IPS-18c (cell line): ENCODE data around the gene LDLRAD4.

Experiments used
- H3K4me3 ChIP-seq: 2 replicates; pipeline ENCODE4 v1.7.0; 2013; ENCODE audit warnings: low read depth, mild to moderate bottlenecking, low read length, moderate library complexity; ENCODE audit not compliant: insufficient read depth
- H3K9me3 ChIP-seq: one replicate; pipeline ENCODE4 v1.6.1; 2013; ENCODE audit warnings: mild to moderate bottlenecking, low read length, moderate library complexity; ENCODE audit not compliant: control insufficient read depth, insufficient read depth

LDLRAD4 gene

GRCh38 chr18:13522861-13523660 lies 304.5 kb downstream of the LDLRAD4 start:
- no peaks in the 10 kb centered on the region for H3K9me3 ChIP-seq
- no peak overlapping the region for H3K4me3 ChIP-seq

- no peak overlapping the region for H3K4me3 ChIP-seq
Observed at GRCh38 chr18:13524054-13524453, 305.5 kb downstream of the LDLRAD4 start.

GRCh38 chr18:13524811-13525210 lies 306.3 kb downstream of the LDLRAD4 start:
- Histone ChIP-seq H3K9me3 (no peaks in the 10 kb centered on the region), H3K4me3 (no peak overlapping the region)

More at GRCh38 chr18:13524054-13524453, 305.5 kb downstream of the LDLRAD4 start:
- no peaks in the 10 kb centered on the region for H3K9me3 ChIP-seq

GRCh38 chr18:13525381-13526029 lies 306.9 kb downstream of the LDLRAD4 start:
- Histone ChIP-seq H3K4me3 (no peak overlapping the region), H3K9me3 (no peaks in the 10 kb centered on the region)

GRCh38 chr18:13526519-13526918 lies 308.0 kb downstream of the LDLRAD4 start:
- H3K4me3 ChIP-seq = no peak overlapping the region
- no peaks in the 10 kb centered on the region for H3K9me3 ChIP-seq

GRCh38 chr18:13527256-13527655 lies 308.7 kb downstream of the LDLRAD4 start:
- Histone ChIP-seq H3K4me3 (no peak overlapping the region), H3K9me3 (no peaks in the 10 kb centered on the region)

GRCh38 chr18:13527730-13528129 lies 309.2 kb downstream of the LDLRAD4 start:
- Histone ChIP-seq H3K4me3 (no peak overlapping the region), H3K9me3 (no peaks in the 10 kb centered on the region)

GRCh38 chr18:13528739-13529392 lies 310.3 kb downstream of the LDLRAD4 start:
- Histone ChIP-seq H3K9me3 (no peaks in the 10 kb centered on the region), H3K4me3 (no peak overlapping the region)

- no peak overlapping the region for H3K4me3 ChIP-seq
- H3K9me3 ChIP-seq = no peaks in the 10 kb centered on the region
Observed at GRCh38 chr18:13530033-13530878, 311.7 kb downstream of the LDLRAD4 start.

- no peak overlapping the region for H3K4me3 ChIP-seq
- no peaks in the 10 kb centered on the region for H3K9me3 ChIP-seq
Observed at GRCh38 chr18:13530879-13531387, 312.4 kb downstream of the LDLRAD4 start.

- H3K9me3 ChIP-seq = no peaks in the 10 kb centered on the region
- no peak overlapping the region for H3K4me3 ChIP-seq
Observed at GRCh38 chr18:13531681-13532325, 313.2 kb downstream of the LDLRAD4 start.

- Histone ChIP-seq H3K9me3 (no peaks in the 10 kb centered on the region), H3K4me3 (no peak overlapping the region)
Observed at GRCh38 chr18:13532406-13533075, 314.0 kb downstream of the LDLRAD4 start.

GRCh38 chr18:13534631-13535030 lies 316.1 kb downstream of the LDLRAD4 start:
- no peak overlapping the region for H3K4me3 ChIP-seq
- no peaks in the 10 kb centered on the region for H3K9me3 ChIP-seq

GRCh38 chr18:13536578-13536977 lies 318.0 kb downstream of the LDLRAD4 start:
- Histone ChIP-seq H3K4me3 (no peak overlapping the region), H3K9me3 (no peaks in the 10 kb centered on the region)

- no peaks in the 10 kb centered on the region for H3K9me3 ChIP-seq
- H3K4me3 ChIP-seq = no peak overlapping the region
Observed at GRCh38 chr18:13537022-13537780, 318.6 kb downstream of the LDLRAD4 start.
